Kidney epithelial cell (primary cell): ENCODE results near the gene ANO9. TPM values are rescaled to one million over a fixed set of nuclear protein-coding genes. Genes with fewer than 3 reads are reported as not detected.

ENCODE experiments used
- DNase-seq: peaks from one replicate; pipeline ENCODE4 v3.0.0-alpha.2; 2010; ENCODE audit warnings: low read depth
- H3K27me3 ChIP-seq: 2 replicates; pipeline ENCODE4 v1.6.0; 2011; ENCODE audit warnings: low read length; ENCODE audit not compliant: control insufficient read depth, insufficient read depth
- H3K36me3 ChIP-seq: 2 replicates; pipeline ENCODE4 v1.5.1; 2011; ENCODE audit warnings: low read length; ENCODE audit not compliant: control insufficient read depth, insufficient read depth
- H3K4me3 ChIP-seq: 2 replicates; pipeline ENCODE4 v1.5.1; 2011; ENCODE audit warnings: low read depth, mild to moderate bottlenecking, control low read depth, low read length
- total RNA-seq: library from RNA; depleted of rRNA; stranded (reverse); fragments of >200 nt; gene quantifications from 2 replicates; pipeline ENCODE4 v1.2.3, GENCODE V29; 2015
- TF ChIP-seq, protein P1 (sequence below): IDR thresholded peaks from 2 replicates; pipeline ENCODE4 v1.5.1; 2011; ENCODE audit warnings: mild to moderate bottlenecking, moderate library complexity, low read length, control low read depth, inconsistent platforms; ENCODE audit not compliant: insufficient read depth, poor library complexity, severe bottlenecking

ANO9 gene
- total RNA-seq, 1 donor from 2014 or later, result 18.4 TPM

DNA sequence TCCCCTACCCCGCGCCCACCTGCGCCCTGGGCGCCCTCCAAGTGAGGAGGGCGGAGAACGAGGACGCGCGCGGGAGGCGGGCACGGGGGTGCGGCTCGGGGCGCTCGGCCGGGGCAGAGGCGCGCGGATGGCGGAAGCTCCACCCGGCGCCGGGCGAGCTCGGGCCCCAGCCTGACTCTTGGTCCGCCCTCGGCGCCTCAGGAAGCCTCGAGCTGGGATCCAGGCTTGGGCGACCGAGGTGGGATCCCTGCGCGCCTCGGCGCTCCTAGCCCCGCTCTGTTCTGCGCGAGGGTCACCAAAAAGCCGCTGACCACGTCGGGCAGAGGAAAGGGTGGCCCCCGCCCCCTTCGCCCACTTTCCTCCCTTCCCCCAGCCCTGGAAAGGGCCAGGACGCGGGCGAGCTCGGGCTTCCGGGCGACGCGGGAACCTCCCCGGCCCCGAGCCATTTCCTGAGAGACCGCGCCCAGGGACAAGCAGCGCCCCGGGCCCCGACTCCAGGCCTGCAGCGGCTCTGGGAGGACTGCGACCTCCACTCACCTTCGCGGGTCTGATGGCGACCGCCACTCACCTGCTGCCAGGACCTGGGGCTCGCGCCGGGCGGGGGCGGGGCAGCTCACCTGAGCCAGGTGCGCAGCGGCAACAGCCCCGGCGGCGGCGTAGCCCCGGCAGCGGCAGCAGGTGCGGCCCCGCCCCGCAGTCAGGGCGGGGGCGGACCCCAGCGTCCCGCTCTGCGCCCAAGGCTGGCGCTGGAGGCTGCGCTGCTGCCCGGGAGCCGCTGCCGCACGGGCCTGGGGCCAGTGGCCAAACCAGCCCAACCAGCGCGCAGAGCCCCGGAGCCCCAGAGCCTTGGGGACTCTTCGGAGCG lies 24.8 kb downstream of the ANO9 start:
- Histone ChIP-seq H3K36me3 (no peaks in the 10 kb centered on the region), H3K27me3 (peaks cover 14% of the 10 kb centered on the region), H3K4me3 (peak overlapping the region; percentile 41)
- TF ChIP-seq, protein P1, sequence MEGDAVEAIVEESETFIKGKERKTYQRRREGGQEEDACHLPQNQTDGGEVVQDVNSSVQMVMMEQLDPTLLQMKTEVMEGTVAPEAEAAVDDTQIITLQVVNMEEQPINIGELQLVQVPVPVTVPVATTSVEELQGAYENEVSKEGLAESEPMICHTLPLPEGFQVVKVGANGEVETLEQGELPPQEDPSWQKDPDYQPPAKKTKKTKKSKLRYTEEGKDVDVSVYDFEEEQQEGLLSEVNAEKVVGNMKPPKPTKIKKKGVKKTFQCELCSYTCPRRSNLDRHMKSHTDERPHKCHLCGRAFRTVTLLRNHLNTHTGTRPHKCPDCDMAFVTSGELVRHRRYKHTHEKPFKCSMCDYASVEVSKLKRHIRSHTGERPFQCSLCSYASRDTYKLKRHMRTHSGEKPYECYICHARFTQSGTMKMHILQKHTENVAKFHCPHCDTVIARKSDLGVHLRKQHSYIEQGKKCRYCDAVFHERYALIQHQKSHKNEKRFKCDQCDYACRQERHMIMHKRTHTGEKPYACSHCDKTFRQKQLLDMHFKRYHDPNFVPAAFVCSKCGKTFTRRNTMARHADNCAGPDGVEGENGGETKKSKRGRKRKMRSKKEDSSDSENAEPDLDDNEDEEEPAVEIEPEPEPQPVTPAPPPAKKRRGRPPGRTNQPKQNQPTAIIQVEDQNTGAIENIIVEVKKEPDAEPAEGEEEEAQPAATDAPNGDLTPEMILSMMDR, result no peak
- no peak for DNase-seq

DNA sequence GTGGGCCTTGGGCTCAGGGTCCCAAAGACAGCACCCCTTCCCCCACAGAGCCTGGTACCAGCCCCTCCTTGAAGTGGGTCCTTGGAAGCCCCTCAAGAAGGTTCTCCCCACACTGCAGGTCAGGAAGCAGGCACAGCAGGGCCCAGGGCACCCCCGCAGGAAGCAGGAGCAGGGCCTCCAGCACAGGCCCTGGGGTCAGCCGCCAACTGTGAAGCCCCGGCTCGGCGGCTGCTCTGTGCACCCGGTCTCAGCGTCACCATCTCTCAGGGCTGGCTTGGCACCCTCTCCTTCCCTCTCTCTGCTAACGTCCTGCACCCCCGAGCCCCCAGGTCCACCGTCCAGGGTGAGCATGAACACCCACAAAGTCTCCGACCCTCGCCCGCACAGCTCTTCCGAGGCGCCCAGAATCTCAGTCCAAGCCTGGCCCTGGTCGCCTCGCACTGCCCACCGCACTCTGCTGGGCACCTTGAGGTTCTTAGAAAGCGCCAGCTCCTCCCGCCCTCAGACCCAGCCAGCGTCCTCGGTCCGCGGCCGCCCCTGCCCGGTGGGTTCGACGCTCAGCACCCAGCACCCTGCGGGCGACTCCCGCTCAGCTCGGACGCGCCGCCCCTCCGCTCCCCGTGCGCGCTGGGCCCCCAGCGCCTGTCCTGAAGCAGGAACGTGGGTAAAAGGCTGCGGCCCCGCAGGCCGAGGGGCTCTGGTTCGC lies 25.6 kb downstream of the ANO9 start:
- H3K36me3 ChIP-seq, result no peaks in the 10 kb centered on the region
- DNase-seq, result no peak
- TF ChIP-seq, protein P1, result no peak
- H3K27me3 ChIP-seq, result peaks cover 14% of the 10 kb centered on the region
- peak overlapping the region; percentile 41 for H3K4me3 ChIP-seq

DNA sequence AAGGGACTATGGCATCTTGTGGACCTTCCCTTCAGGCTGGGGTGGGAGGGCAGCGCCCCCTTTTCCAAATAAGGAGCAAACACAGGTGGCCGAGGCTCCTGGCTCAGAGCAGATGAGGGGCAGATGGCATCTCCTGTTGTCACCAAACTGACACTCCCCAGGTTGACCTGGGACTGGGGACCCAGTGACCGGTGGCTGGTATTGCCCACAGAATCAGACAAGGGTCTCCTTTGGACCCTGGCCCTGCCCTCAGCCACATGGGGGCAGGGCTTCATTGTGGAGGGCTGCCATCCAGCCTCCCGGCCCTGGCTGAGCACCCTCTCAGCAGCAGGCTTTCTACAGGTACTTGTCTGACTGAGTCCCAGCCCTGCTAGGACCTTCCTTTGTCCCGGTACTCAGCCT lies 26.2 kb downstream of the ANO9 start:
- TF ChIP-seq, protein P1, result no peak
- H3K27me3 ChIP-seq, result peaks cover 12% of the 10 kb centered on the region
- H3K36me3 ChIP-seq, result no peaks in the 10 kb centered on the region
- DNase-seq, result no peak
- no peak overlapping the region for H3K4me3 ChIP-seq

DNA sequence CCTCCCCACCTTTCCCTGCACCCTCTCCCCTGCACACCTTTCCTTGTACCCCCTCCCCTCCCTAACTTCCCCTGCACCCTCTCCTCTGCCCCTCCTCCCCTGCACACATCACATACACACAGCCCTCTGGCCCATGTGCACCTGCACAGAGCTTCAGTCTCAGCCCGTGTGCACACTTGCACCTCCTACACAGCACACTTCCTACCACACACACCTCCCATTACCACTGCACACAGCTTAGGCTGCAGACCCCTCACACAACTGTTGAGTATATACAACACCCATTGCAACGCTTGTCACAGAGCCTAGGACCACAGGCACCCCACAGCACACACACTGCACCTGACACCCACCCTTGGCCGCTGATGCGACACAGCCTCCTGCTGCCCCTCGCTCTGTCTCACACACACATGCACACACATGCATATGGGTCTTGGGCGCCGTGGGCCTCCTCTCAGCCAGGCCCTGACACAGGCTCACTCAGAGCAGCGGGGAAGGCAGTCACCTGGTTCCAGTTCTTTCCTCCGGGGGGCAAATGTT lies 27.4 kb downstream of the ANO9 start:
- TF ChIP-seq, protein P1, result no peak
- no peaks in the 10 kb centered on the region for H3K36me3 ChIP-seq
- H3K4me3 ChIP-seq, result no peak overlapping the region
- no peak for DNase-seq
- H3K27me3 ChIP-seq, result peaks cover 7% of the 10 kb centered on the region

DNA sequence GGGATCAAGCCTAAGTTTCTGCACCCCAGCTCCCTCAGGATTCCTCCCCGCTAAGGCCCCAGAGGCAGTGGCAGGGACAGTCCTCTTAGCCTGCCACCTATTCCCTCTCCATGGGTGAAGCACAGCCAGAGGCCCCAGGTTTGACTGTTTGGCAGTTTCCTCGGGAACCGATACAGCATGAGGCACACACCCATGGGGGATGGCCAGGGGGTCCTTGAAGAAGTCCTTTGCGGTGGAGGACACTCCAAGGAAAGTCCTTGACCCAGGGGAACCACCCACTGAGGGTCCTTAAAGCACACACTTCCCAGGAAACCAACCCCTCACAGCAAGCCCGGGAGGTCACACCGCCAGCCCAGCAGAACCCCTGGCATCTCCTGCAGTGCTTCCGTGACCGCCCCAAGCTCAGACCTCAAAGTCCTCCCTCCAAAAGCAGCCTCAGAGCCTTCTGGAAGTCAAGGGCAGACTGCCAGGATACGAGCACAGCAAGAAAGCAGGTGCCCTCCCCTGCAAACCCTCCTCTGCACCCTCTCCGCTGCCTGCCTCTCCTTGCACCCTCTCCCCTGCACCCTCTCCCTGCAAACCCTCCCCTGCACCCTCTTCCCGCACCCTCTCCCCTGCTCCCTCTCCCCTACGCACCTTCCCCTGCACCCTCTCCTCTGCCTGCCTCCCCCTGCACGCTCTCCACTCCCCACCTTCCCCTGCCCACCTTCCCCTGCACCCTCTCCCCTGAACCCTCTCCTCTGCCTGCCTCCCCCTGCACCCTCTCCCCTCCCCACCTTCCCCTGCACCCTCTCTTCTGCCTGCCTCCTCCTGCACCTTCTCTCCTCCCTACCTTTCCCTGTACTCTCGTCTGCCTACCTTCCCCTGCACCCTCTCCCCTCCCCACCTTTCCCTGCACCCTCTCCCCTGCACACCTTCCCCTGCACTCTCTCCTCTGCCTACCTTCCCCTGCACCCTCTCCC lies 28.4 kb downstream of the ANO9 start:
- no peak for DNase-seq
- TF ChIP-seq, protein P1, result no peak
- H3K36me3 ChIP-seq, result no peaks in the 10 kb centered on the region
- peaks cover 7% of the 10 kb centered on the region for H3K27me3 ChIP-seq
- H3K4me3 ChIP-seq, result no peak overlapping the region
